HUES6 (cell line): Measurements from ENCODE around the gene C12orf42.
A peak's percentile ranks its signal among the peaks of the same experiment; 100 is the strongest.
"Not testable (repeated sequence)": the region's sequence is repeated elsewhere in the genome, so short reads cannot be mapped to it uniquely, and the experiment has no call there.

Source experiments
- H3K27ac ChIP-seq: 2 replicates; pipeline ENCODE4 v1.7.0; 2013; ENCODE audit warnings: low read depth, mild to moderate bottlenecking, low read length, inconsistent platforms
- H3K27me3 ChIP-seq: 2 replicates; pipeline ENCODE4 v1.6.1; 2013; ENCODE audit warnings: low read length; ENCODE audit not compliant: control insufficient read depth, insufficient read depth
- H3K36me3 ChIP-seq: 2 replicates; pipeline ENCODE4 v1.6.1; 2013; ENCODE audit warnings: low read length; ENCODE audit not compliant: control insufficient read depth, insufficient read depth
- H3K4me1 ChIP-seq: 2 replicates; pipeline ENCODE4 v1.6.1; 2013; ENCODE audit warnings: low read length; ENCODE audit not compliant: control insufficient read depth, insufficient read depth
- H3K4me3 ChIP-seq: 2 replicates; pipeline ENCODE4 v1.5.1; 2013; ENCODE audit warnings: low read depth, low read length
- H3K9ac ChIP-seq: one replicate; pipeline ENCODE4 v1.6.1; 2013; ENCODE audit warnings: mild to moderate bottlenecking, low read length
- H3K9me3 ChIP-seq: 2 replicates; pipeline ENCODE4 v1.6.1; 2013; ENCODE audit warnings: low read depth, low read length; ENCODE audit not compliant: control insufficient read depth, insufficient read depth

C12orf42 gene

GRCh38 chr12:103455020-103455763 lies 40.6 kb downstream of the C12orf42 start:
- H3K9ac ChIP-seq = no peak overlapping the region
- no peaks in the 10 kb centered on the region for H3K9me3 ChIP-seq
- H3K4me1 ChIP-seq = peaks cover 4% of the 10 kb centered on the region; the same call in 1 of the 2 replicates
- no peaks in the 10 kb centered on the region for H3K36me3 ChIP-seq
- no peak overlapping the region for H3K4me3 ChIP-seq
- H3K27ac ChIP-seq = no peak overlapping the region
- no peaks in the 10 kb centered on the region for H3K27me3 ChIP-seq

GRCh38 chr12:103444983-103445382 lies 50.8 kb downstream of the C12orf42 start:
- Histone ChIP-seq H3K36me3 (no peaks in the 10 kb centered on the region), H3K4me1 (peaks cover 12% of the 10 kb centered on the region; the same call in 1 of the 2 replicates), H3K27me3 (no peaks in the 10 kb centered on the region), H3K4me3 (no peak overlapping the region), H3K27ac (no peak overlapping the region), H3K9me3 (peaks cover 5% of the 10 kb centered on the region; the same call in 1 of the 2 replicates), H3K9ac (no peak overlapping the region)

- peaks cover 5% of the 10 kb centered on the region; the same call in 1 of the 2 replicates for H3K9me3 ChIP-seq
- no peak overlapping the region for H3K4me3 ChIP-seq
- no peak overlapping the region for H3K27ac ChIP-seq
- H3K9ac ChIP-seq = no peak overlapping the region
- H3K4me1 ChIP-seq = peaks cover 12% of the 10 kb centered on the region; the same call in 1 of the 2 replicates
- no peaks in the 10 kb centered on the region for H3K27me3 ChIP-seq
- no peaks in the 10 kb centered on the region for H3K36me3 ChIP-seq
These were observed 52.9 kb downstream of the C12orf42 start for GRCh38 chr12:103442822-103443221.

DNA sequence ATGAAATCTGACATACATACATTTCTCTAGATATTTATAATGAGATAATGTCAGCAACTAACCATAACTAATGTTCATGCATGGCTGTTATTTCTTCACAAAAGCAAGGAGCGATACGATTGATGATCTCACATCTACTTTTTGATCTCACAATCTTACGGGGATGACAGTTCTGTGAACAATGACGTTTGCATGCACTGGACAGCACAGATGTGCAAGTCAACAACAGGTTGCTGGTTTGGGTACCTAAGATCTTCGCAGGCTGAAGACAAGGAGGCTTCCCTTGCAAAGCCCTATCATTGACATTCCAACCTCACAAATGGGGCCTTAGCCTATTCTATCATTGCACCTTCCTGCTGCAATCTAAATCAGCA lies 53.6 kb downstream of the C12orf42 start:
- Histone ChIP-seq H3K4me1 (peaks cover 12% of the 10 kb centered on the region; the same call in 1 of the 2 replicates), H3K27ac (no peak overlapping the region)

GRCh38 chr12:103441437-103442181 lies 54.2 kb downstream of the C12orf42 start:
- H3K4me1 ChIP-seq = peaks cover 12% of the 10 kb centered on the region; the same call in 1 of the 2 replicates
- no peak overlapping the region for H3K9ac ChIP-seq
- H3K27ac ChIP-seq = no peak overlapping the region
- H3K36me3 ChIP-seq = no peaks in the 10 kb centered on the region
- H3K9me3 ChIP-seq = peaks cover 5% of the 10 kb centered on the region; the same call in 1 of the 2 replicates
- no peak overlapping the region for H3K4me3 ChIP-seq
- H3K27me3 ChIP-seq = no peaks in the 10 kb centered on the region

More for the DNA sequence above, 53.6 kb downstream of the C12orf42 start:
- Histone ChIP-seq H3K36me3 (no peaks in the 10 kb centered on the region), H3K4me3 (no peak overlapping the region), H3K9ac (no peak overlapping the region), H3K9me3 (peaks cover 5% of the 10 kb centered on the region; the same call in 1 of the 2 replicates), H3K27me3 (no peaks in the 10 kb centered on the region)

- Histone ChIP-seq H3K9ac (peak overlapping the region; percentile 66), H3K4me3 (peak overlapping the region; percentile 55), H3K27ac (peak overlapping the region; percentile 69)
- not testable (repeated sequence) for H3K9me3 ChIP-seq, H3K4me1 ChIP-seq, H3K36me3 ChIP-seq, H3K27me3 ChIP-seq
These were observed 61.3 kb downstream of the C12orf42 start for GRCh38 chr12:103434165-103435105.

GRCh38 chr12:103431950-103432349 lies 63.8 kb downstream of the C12orf42 start:
- Histone ChIP-seq H3K36me3 (no peaks in the 10 kb centered on the region), H3K9me3 (peaks cover 7% of the 10 kb centered on the region), H3K4me3 (no peak overlapping the region), H3K27ac (no peak overlapping the region), H3K4me1 (no peaks in the 10 kb centered on the region), H3K27me3 (no peaks in the 10 kb centered on the region), H3K9ac (no peak overlapping the region)

DNA sequence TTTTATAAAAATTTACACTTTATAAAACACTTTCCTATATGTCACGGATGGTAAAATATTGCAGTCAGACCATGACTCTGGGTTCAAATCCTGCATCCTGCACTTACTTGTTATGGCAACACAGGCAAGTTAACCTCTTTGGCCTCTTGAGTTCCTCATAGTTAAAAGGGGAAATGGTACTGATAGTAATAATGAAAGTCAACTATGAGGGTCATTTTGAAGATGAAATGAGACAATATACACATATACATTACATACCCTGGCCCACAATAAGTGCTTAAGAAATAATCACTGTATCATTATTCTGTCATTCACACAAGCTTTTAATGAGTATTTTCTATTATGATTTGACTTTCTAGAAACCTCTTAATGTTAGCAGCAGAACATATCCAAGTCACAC lies 64.4 kb downstream of the C12orf42 start:
- Histone ChIP-seq H3K36me3 (no peaks in the 10 kb centered on the region), H3K4me3 (no peak overlapping the region), H3K27ac (no peak overlapping the region), H3K9ac (no peak overlapping the region), H3K9me3 (peaks cover 7% of the 10 kb centered on the region), H3K4me1 (no peaks in the 10 kb centered on the region), H3K27me3 (no peaks in the 10 kb centered on the region)

- H3K4me3 ChIP-seq, H3K4me1 ChIP-seq, H3K9me3 ChIP-seq, H3K36me3 ChIP-seq, H3K9ac ChIP-seq, H3K27ac ChIP-seq, H3K27me3 ChIP-seq: not testable (repeated sequence)
These were observed 70.1 kb downstream of the C12orf42 start for GRCh38 chr12:103425674-103426073.

DNA sequence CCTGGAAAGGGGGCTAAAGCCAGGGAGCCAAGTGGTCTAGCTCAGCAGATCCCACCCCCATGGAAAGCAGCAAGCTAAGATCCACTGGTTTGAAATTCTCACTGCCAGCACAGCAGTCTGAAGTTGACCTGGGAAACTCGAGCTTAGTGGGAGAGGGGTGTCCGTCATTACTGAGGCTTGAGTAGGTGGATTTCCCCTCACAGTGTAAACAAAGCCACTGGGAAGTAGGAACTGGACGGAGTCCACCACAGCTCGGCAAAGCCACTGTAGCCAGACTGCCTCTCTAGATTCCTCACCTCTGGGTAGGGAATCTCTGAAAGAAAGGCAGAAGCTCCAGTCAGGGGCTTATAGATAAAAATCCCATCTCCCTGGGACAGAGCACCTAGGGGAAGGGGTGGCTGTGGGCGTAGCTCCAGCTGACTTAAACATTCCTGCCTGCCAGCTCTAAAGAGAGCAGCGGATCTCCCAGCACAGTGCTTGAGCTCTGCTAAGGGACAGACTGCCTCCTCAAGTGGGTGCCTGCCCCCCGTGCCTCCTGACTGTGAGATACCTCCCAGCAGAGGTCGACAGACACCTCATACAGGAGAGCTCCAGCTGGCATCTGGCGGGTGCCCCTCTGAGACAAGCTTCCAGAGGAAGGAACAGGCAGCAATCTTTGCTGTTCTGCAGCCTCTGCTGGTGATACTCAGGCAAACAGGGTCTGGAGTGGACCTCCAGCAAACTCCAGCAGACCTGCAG lies 70.8 kb downstream of the C12orf42 start:
- H3K4me1 ChIP-seq, H3K9ac ChIP-seq, H3K27me3 ChIP-seq, H3K4me3 ChIP-seq, H3K9me3 ChIP-seq, H3K27ac ChIP-seq, H3K36me3 ChIP-seq: not testable (repeated sequence)
